Neural progenitor cell (in vitro differentiated cells): Measurements from ENCODE around the gene GPR42. TPM values are rescaled to one million over a fixed set of nuclear protein-coding genes. Genes with fewer than 3 reads are reported as not detected.
A peak's percentile ranks its signal among the peaks of the same experiment; 100 is the strongest.

Source experiments
- DNase-seq: peaks from one replicate; pipeline ENCODE4 v3.0.0-alpha.2; 2016; ENCODE audit warnings: low spot score
- H2AFZ ChIP-seq: fragments of 200-600 bp; sonication (generic); replicated peaks from 2 replicates; pipeline ENCODE4 v1.6.1; 2016; ENCODE audit warnings: antibody characterized with exemption
- H3F3A ChIP-seq: fragments of 200-600 bp; sonication (generic); 2 replicates; pipeline ENCODE4 v1.6.1; 2016; ENCODE audit warnings: antibody characterized with exemption, low read depth
- H3K27ac ChIP-seq: fragments of 200-600 bp; sonication (generic); 2 replicates; pipeline ENCODE4 v1.5.1; 2016; ENCODE audit warnings: mild to moderate bottlenecking
- H3K27me3 ChIP-seq: fragments of 200-600 bp; sonication (generic); 2 replicates; pipeline ENCODE4 v1.6.1; 2016; ENCODE audit warnings: mild to moderate bottlenecking, moderate library complexity
- H3K36me3 ChIP-seq: fragments of 200-600 bp; sonication (generic); 2 replicates; pipeline ENCODE4 v1.5.1; 2016
- H3K4me1 ChIP-seq: fragments of 200-600 bp; sonication (generic); 2 replicates; pipeline ENCODE4 v1.6.1; 2016; ENCODE audit warnings: mixed run types
- H3K4me2 ChIP-seq: fragments of 200-600 bp; sonication (generic); 2 replicates; pipeline ENCODE4 v1.6.1; 2016
- H3K4me3 ChIP-seq: fragments of 200-600 bp; sonication (generic); 2 replicates; pipeline ENCODE4 v1.5.1; 2016
- H3K79me2 ChIP-seq: fragments of 200-600 bp; sonication (generic); 2 replicates; pipeline ENCODE4 v1.6.1; 2016; ENCODE audit warnings: low read depth
- H3K9ac ChIP-seq: fragments of 200-600 bp; sonication (generic); 2 replicates; pipeline ENCODE4 v1.6.1; 2016
- H3K9me3 ChIP-seq: fragments of 200-600 bp; sonication (generic); 2 replicates; pipeline ENCODE4 v1.5.1; 2016; ENCODE audit warnings: low read depth
- H4K20me1 ChIP-seq: fragments of 200-600 bp; sonication (generic); 2 replicates; pipeline ENCODE4 v1.6.1; 2016; ENCODE audit warnings: low read depth
- H3K27ac Mint-ChIP-seq: 3 replicates; pipeline ENCODE4 v1.8.0; 2021; ENCODE audit warnings: mixed read lengths
- H3K27me3 Mint-ChIP-seq: 2 replicates; pipeline ENCODE4 v1.8.0; 2022; ENCODE audit warnings: low read depth, mild to moderate bottlenecking, inconsistent platforms, moderate library complexity, mixed read lengths; ENCODE audit not compliant: insufficient read depth
- H3K36me3 Mint-ChIP-seq: 3 replicates; pipeline ENCODE4 v1.8.0; 2021; ENCODE audit warnings: mixed read lengths
- H3K4me1 Mint-ChIP-seq: 3 replicates; pipeline ENCODE4 v1.8.0; 2021; ENCODE audit warnings: mixed read lengths
- H3K4me3 Mint-ChIP-seq: 3 replicates; pipeline ENCODE4 v1.8.0; 2021; ENCODE audit warnings: mild to moderate bottlenecking, moderate library complexity, mixed read lengths
- H3K9me3 Mint-ChIP-seq: 3 replicates; pipeline ENCODE4 v1.8.0; 2020; ENCODE audit warnings: mixed read lengths
- CTCF ChIP-seq: fragments of 200-600 bp; sonication (generic); IDR thresholded peaks from 2 replicates; pipeline ENCODE4 v1.5.1; 2017; ENCODE audit warnings: antibody characterized with exemption, mild to moderate bottlenecking
- EZH2 ChIP-seq: fragments of 200-600 bp; sonication (generic); IDR thresholded peaks from 2 replicates; pipeline ENCODE4 v1.6.1; 2017; ENCODE audit warnings: antibody characterized with exemption, mild to moderate bottlenecking, moderate library complexity
- EZH2phosphoT487 ChIP-seq: fragments of 200-600 bp; sonication (generic); IDR thresholded peaks from 2 replicates; pipeline ENCODE4 v1.6.1; 2017; ENCODE audit warnings: antibody characterized with exemption
- total RNA-seq: library from RNA; depleted of rRNA; stranded (reverse); fragments of >200 nt; gene quantifications from 2 replicates; pipeline ENCODE4 v1.2.3, GENCODE V29; 2015; ENCODE audit warnings: low replicate concordance

Gene GPR42
- total RNA-seq, 1 donor from 2014 or later: not detected

- Mint-ChIP-seq H3K4me3 (no peak overlapping the region), H3K9me3 (no peaks in the 10 kb centered on the region), H3K4me1 (peaks cover 8% of the 10 kb centered on the region), H3K27ac (no peak overlapping the region), H3K36me3 (no peaks in the 10 kb centered on the region), H3K27me3 (no peaks in the 10 kb centered on the region)
- Histone ChIP-seq H3K4me1 (no peaks in the 10 kb centered on the region), H4K20me1 (no peaks in the 10 kb centered on the region), H3K27me3 (no peaks in the 10 kb centered on the region), H3K4me2 (no peak overlapping the region), H2AFZ (no peak overlapping the region), H3K9me3 (no peaks in the 10 kb centered on the region), H3K4me3 (no peak overlapping the region), H3K79me2 (no peaks in the 10 kb centered on the region), H3K36me3 (no peaks in the 10 kb centered on the region), H3K27ac (no peak overlapping the region), H3K9ac (no peak overlapping the region), H3F3A (no peaks in the 10 kb centered on the region)
- DNase-seq: no peak
- TF ChIP-seq EZH2: no peak
- no peak for TF ChIP-seq EZH2phosphoT487
- TF ChIP-seq CTCF: no peak
Measured at GRCh38 chr19:35362261-35363000, 8.4 kb upstream of the GPR42 start.

- Histone ChIP-seq H3K9ac (no peak overlapping the region), H3K4me3 (no peak overlapping the region), H3K36me3 (no peaks in the 10 kb centered on the region), H3F3A (no peaks in the 10 kb centered on the region), H4K20me1 (no peaks in the 10 kb centered on the region), H3K79me2 (no peaks in the 10 kb centered on the region), H3K27ac (no peak overlapping the region), H3K4me1 (no peaks in the 10 kb centered on the region), H3K4me2 (no peak overlapping the region), H3K9me3 (no peaks in the 10 kb centered on the region), H2AFZ (no peak overlapping the region), H3K27me3 (no peaks in the 10 kb centered on the region)
- no peaks in the 10 kb centered on the region for H3K9me3 Mint-ChIP-seq
- no peak for DNase-seq
- peak overlapping the region; percentile 53 for H3K27ac Mint-ChIP-seq
- TF ChIP-seq EZH2phosphoT487 (no peak), CTCF (no peak), EZH2 (no peak)
- H3K4me1 Mint-ChIP-seq: peaks cover 8% of the 10 kb centered on the region
- H3K4me3 Mint-ChIP-seq: no peak overlapping the region
- no peaks in the 10 kb centered on the region for H3K27me3 Mint-ChIP-seq
- H3K36me3 Mint-ChIP-seq: no peaks in the 10 kb centered on the region
Measured at GRCh38 chr19:35363001-35363590, 7.8 kb upstream of the GPR42 start.

- no peak overlapping the region for H3K9ac ChIP-seq
- Mint-ChIP-seq H3K9me3 (no peaks in the 10 kb centered on the region), H3K27me3 (no peaks in the 10 kb centered on the region), H3K27ac (peak overlapping the region; percentile 53), H3K4me3 (no peak overlapping the region), H3K4me1 (peaks cover 8% of the 10 kb centered on the region), H3K36me3 (no peaks in the 10 kb centered on the region)
- H3K4me2 ChIP-seq: no peak overlapping the region
- no peaks in the 10 kb centered on the region for H3K27me3 ChIP-seq
- no peaks in the 10 kb centered on the region for H4K20me1 ChIP-seq
- H3K4me3 ChIP-seq: no peak overlapping the region
- DNase-seq: no peak
- H2AFZ ChIP-seq: no peak overlapping the region
- no peaks in the 10 kb centered on the region for H3F3A ChIP-seq
- H3K36me3 ChIP-seq: no peaks in the 10 kb centered on the region
- no peak overlapping the region for H3K27ac ChIP-seq
- TF ChIP-seq EZH2phosphoT487 (no peak), CTCF (no peak), EZH2 (no peak)
- no peaks in the 10 kb centered on the region for H3K4me1 ChIP-seq
- no peaks in the 10 kb centered on the region for H3K79me2 ChIP-seq
- no peaks in the 10 kb centered on the region for H3K9me3 ChIP-seq
Measured at GRCh38 chr19:35363711-35364425, 7.0 kb upstream of the GPR42 start.
